ENCODE measurements around the gene DMGDH. TPM values are rescaled to one million over a fixed set of nuclear protein-coding genes. Genes with fewer than 3 reads are reported as not detected.

DMGDH gene
- 1 to 10 TPM in 1 of 2 donors, under 1 TPM in 1; 0.42 to 1.9 TPM for total RNA-seq

- Mint-ChIP-seq H3K27me3 (peaks cover 27% of the 10 kb centered on the region), H3K36me3 (ENCODE audit: low read depth) (no peaks in the 10 kb centered on the region), H3K4me1 (no peaks in the 10 kb centered on the region), H3K27ac (no peak within 1 kb of the TSS), H3K9me3 (no peaks in the 10 kb centered on the region), H3K4me3 (no peak within 1 kb of the TSS)
- no peak for ATAC-seq (replicated peaks)
Observed at GRCh38 chr5:79069488-79070349, at the start of gene DMGDH, which contains the start of gene BHMT2. Gene DMGDH (minus strand): TSS chr5:79069674. CDS start chr5:79069620, 54 bp downstream. Gene BHMT2 (plus strand): TSS chr5:79069767. CDS start chr5:79069783, 16 bp downstream.

DNA sequence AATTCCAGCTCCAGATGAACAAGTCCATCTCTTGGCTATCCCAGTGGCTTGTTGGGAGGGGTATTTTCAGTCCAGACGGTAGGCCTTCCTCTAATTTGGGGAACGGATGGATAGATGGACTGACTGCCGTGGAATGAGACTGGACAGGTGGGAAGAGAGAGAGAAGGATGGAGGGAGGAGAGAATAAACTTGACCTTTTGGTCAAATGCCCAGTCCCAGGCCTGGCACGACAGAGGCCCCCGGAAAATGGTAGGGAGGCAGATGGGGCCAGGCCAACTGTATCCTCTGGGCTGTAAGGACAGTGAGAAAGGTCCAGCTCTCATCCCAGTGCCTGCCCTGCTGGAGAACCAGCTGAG, 43.2 kb upstream of the DMGDH start:
- no peak for ATAC-seq (replicated peaks)
- Mint-ChIP-seq H3K36me3 (ENCODE audit: low read depth) (no peaks in the 10 kb centered on the region), H3K4me3 (no peak overlapping the region), H3K27ac (no peak overlapping the region), H3K27me3 (peaks cover 41% of the 10 kb centered on the region), H3K4me1 (no peaks in the 10 kb centered on the region), H3K9me3 (no peaks in the 10 kb centered on the region)

GRCh38 chr5:79111960-79112702, 42.7 kb upstream of the DMGDH start:
- H3K36me3 Mint-ChIP-seq (ENCODE audit: low read depth): no peaks in the 10 kb centered on the region
- H3K4me3 Mint-ChIP-seq: no peak overlapping the region
- H3K27me3 Mint-ChIP-seq: peaks cover 41% of the 10 kb centered on the region
- H3K4me1 Mint-ChIP-seq: no peaks in the 10 kb centered on the region
- no peak for ATAC-seq (replicated peaks)
- no peaks in the 10 kb centered on the region for H3K9me3 Mint-ChIP-seq
- H3K27ac Mint-ChIP-seq: no peak overlapping the region

DNA sequence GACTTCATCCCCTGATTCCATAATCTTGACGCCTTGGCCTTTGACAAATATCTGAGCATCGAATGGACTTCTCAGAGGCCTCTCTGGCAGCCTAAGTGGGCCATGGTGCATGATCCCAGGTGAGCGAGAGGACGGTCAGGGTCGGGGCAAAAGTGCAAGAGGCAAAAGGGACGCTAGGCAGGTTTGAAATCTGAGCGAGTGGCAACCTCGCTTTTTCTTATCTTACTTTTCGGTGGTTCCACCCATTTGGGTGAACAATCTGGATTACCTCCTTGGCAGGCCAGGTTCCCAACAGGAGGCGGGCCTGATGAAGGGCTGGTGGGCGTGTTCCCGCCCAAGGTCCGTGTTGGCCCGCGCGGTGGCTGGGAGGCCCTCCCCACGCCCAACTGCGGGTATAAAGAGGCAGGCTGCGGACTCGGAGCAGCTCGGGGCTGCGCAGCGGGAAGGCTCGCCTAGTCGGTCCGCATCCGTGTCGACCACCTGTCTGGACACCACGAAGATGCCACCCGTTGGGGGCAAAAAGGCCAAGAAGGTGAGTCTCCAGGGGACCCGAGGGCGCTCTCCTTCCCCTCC, 42.0 kb upstream of the DMGDH start, which contains the start of gene BHMT:
Gene BHMT (plus strand): TSS at position 423 of the 573 bp plus-strand sequence. CDS start 77 bp downstream, at position 500.
- Mint-ChIP-seq H3K9me3 (no peaks in the 10 kb centered on the region), H3K4me3 (no peak within 1 kb of the TSS), H3K36me3 (ENCODE audit: low read depth) (no peaks in the 10 kb centered on the region), H3K4me1 (no peaks in the 10 kb centered on the region), H3K27me3 (peaks cover 43% of the 10 kb centered on the region), H3K27ac (no peak within 1 kb of the TSS)
- no peak for ATAC-seq (replicated peaks)

DNA sequence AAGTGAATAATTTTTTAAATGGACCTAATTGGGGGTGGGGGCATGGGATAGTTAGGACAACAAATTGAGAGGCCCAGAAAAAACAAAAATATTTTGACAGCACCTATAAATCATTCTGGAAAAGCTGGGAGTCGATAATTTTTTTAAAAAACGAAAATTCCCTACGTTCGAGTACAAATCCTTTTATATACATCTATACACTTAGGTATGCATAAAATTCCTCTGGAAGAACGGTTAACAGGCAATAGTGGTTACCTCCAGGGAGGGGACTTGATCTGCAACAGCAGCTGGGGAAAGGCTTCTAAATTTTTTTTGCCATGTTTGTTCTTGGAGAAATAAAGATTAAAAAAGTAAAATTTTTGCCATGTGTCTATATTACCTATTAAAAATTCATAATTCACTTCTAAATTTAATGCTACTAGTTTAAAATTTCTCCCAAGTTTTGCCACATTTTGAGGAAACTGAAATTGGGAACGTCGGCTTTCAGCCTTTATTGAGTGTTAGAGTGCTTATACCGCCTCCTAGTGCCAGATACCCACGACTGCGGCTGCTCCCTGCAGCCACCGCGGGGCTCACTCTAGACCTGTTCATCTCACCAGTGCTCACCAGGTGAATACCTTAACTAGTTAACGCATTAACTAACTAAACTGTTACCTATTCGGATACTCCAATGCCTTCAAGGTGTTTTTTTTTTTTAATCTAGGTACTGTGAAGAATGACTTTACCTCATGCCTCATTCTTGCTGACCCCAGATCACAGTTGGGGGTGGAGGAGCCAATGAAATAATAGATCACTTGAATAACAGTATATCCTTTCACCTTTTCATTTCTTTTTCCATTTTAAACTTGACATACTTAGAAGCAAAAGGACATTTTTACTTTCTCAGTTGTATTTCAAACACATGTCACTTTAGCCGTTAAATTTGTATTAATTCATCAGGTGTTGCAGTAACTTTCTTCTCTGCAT, 40.3 kb upstream of the DMGDH start:
- H3K27me3 Mint-ChIP-seq: peaks cover 51% of the 10 kb centered on the region
- no peak overlapping the region for H3K4me3 Mint-ChIP-seq
- H3K9me3 Mint-ChIP-seq: no peaks in the 10 kb centered on the region
- no peak overlapping the region for H3K27ac Mint-ChIP-seq
- peak; percentile 60 for ATAC-seq (replicated peaks)
- no peaks in the 10 kb centered on the region for H3K4me1 Mint-ChIP-seq
- H3K36me3 Mint-ChIP-seq (ENCODE audit: low read depth): no peaks in the 10 kb centered on the region

DNA sequence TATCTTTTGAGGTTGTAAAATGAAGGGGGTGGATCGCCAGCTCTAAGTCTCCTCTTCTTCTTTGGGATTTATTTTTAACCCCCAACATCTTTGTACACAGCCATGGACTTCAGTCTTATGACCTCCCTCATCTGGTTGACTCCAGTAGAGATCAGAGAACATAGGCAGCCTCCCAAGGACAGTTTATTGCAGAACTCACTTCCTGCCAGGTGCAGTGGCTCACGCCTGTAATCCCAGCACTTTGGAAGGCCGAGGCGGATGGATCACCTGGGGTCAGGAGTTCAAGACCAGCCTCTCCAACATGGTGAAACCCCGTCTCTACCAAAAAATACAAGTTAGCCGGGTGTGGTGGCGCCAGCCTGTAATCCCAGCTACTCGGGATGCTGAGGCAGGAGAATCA, 39.3 kb upstream of the DMGDH start:
- ATAC-seq (replicated peaks): no peak
- Mint-ChIP-seq H3K4me1 (no peaks in the 10 kb centered on the region), H3K4me3 (no peak overlapping the region)

DNA sequence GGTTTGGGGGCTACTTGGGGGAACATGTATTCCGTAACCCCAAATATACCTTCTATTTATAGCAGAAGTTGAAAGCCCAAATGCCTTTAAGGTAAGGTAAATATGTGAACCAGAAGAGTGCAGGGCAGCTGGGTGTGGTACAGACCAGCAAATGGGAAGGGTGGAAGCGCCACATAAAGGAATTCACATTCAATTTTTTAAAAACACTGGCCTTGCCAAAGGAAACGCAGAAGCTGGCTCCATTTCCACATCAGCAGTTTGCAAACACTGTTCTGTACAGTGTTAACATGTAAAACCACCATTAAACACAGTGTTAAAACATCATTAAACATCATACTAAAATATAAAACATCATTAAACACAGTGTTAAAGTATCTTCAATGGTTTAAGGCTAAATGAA, 38.6 kb upstream of the DMGDH start:
- no peaks in the 10 kb centered on the region for H3K36me3 Mint-ChIP-seq (ENCODE audit: low read depth)
- no peak for ATAC-seq (replicated peaks)
- no peak overlapping the region for H3K4me3 Mint-ChIP-seq
- no peaks in the 10 kb centered on the region for H3K4me1 Mint-ChIP-seq
- H3K27ac Mint-ChIP-seq: no peak overlapping the region
- H3K27me3 Mint-ChIP-seq: peaks cover 53% of the 10 kb centered on the region
- no peaks in the 10 kb centered on the region for H3K9me3 Mint-ChIP-seq

More for the DNA sequence above, 39.3 kb upstream of the DMGDH start:
- H3K27me3 Mint-ChIP-seq: peaks cover 53% of the 10 kb centered on the region
- no peak overlapping the region for H3K27ac Mint-ChIP-seq
- no peaks in the 10 kb centered on the region for H3K36me3 Mint-ChIP-seq (ENCODE audit: low read depth)
- H3K9me3 Mint-ChIP-seq: no peaks in the 10 kb centered on the region

GRCh38 chr5:79107020-79107796, 37.7 kb upstream of the DMGDH start:
- no peak for ATAC-seq (replicated peaks)
- Mint-ChIP-seq H3K9me3 (no peaks in the 10 kb centered on the region), H3K27me3 (peaks cover 53% of the 10 kb centered on the region), H3K4me3 (no peak overlapping the region), H3K4me1 (no peaks in the 10 kb centered on the region), H3K27ac (no peak overlapping the region), H3K36me3 (ENCODE audit: low read depth) (no peaks in the 10 kb centered on the region)

DNA sequence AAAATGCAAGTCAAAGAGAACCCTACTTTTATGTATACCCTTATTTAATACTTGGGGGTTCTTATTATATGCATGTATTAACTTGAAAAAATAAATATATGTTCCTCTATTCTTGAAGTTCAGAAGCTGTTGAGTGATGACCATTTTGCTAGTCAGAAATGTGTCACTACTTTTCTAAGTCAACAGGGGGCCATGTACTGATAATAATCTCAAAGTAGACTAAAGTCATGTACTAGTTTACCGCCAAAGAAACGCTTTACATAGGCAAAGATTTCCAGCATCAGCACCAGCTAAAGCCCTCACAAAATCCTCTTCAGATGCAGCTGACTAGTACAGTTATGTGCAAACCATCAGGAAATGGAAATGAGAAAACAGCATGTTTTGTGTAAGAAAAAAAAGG, 36.4 kb upstream of the DMGDH start:
- peaks cover 48% of the 10 kb centered on the region for H3K27me3 Mint-ChIP-seq
- H3K4me1 Mint-ChIP-seq: no peaks in the 10 kb centered on the region
- H3K9me3 Mint-ChIP-seq: peaks cover 5% of the 10 kb centered on the region

GRCh38 chr5:79093762-79094161, 24.3 kb upstream of the DMGDH start:
- Mint-ChIP-seq H3K4me1 (no peaks in the 10 kb centered on the region), H3K36me3 (ENCODE audit: low read depth) (no peaks in the 10 kb centered on the region), H3K27ac (no peak overlapping the region), H3K9me3 (no peaks in the 10 kb centered on the region), H3K4me3 (no peak overlapping the region), H3K27me3 (peaks cover 5% of the 10 kb centered on the region)
- no peak for ATAC-seq (replicated peaks)

More for the DNA sequence above, 36.4 kb upstream of the DMGDH start:
- Mint-ChIP-seq H3K27ac (no peak overlapping the region), H3K4me3 (no peak overlapping the region), H3K36me3 (ENCODE audit: low read depth) (no peaks in the 10 kb centered on the region)
- ATAC-seq (replicated peaks): no peak

- H3K36me3 Mint-ChIP-seq (ENCODE audit: low read depth): no peaks in the 10 kb centered on the region
- H3K27ac Mint-ChIP-seq: no peak overlapping the region
- H3K9me3 Mint-ChIP-seq: no peaks in the 10 kb centered on the region
- H3K27me3 Mint-ChIP-seq: peaks cover 5% of the 10 kb centered on the region
- H3K4me1 Mint-ChIP-seq: no peaks in the 10 kb centered on the region
- no peak for ATAC-seq (replicated peaks)
- no peak overlapping the region for H3K4me3 Mint-ChIP-seq
Observed at GRCh38 chr5:79091064-79091463, 21.6 kb upstream of the DMGDH start.

GRCh38 chr5:79088507-79088906, 19.0 kb upstream of the DMGDH start:
- Mint-ChIP-seq H3K27ac (no peak overlapping the region), H3K9me3 (no peaks in the 10 kb centered on the region)
- ATAC-seq (replicated peaks): no peak

GRCh38 chr5:79086116-79086515, 16.6 kb upstream of the DMGDH start:
- Mint-ChIP-seq H3K36me3 (ENCODE audit: low read depth) (no peaks in the 10 kb centered on the region), H3K27ac (no peak overlapping the region), H3K9me3 (no peaks in the 10 kb centered on the region), H3K27me3 (no peaks in the 10 kb centered on the region), H3K4me1 (no peaks in the 10 kb centered on the region), H3K4me3 (no peak overlapping the region)
- no peak for ATAC-seq (replicated peaks)

More at GRCh38 chr5:79088507-79088906, 19.0 kb upstream of the DMGDH start:
- Mint-ChIP-seq H3K4me3 (no peak overlapping the region), H3K27me3 (no peaks in the 10 kb centered on the region), H3K36me3 (ENCODE audit: low read depth) (no peaks in the 10 kb centered on the region), H3K4me1 (no peaks in the 10 kb centered on the region)

Data from activated T-helper 17 cell treated with anti-CD3 and anti-CD28 coated beads, Interleukin-2, amount 50 U/mL, for 72 hours (primary cell).